Activated T-cell treated with anti-CD3 and anti-CD28 coated beads, Interleukin-2, amount 50 U/mL, for 24 hours (primary cell): ENCODE results near the gene FRMPD1.

Source experiments
- DNase-seq: peaks from one replicate; pipeline ENCODE4 v3.0.0-alpha.2; 2020
- H3K27ac Mint-ChIP-seq: 2 replicates; pipeline ENCODE4 v1.8.0; 2020; ENCODE audit warnings: mild to moderate bottlenecking, mixed read lengths
- H3K27me3 Mint-ChIP-seq: 2 replicates; pipeline ENCODE4 v1.8.0; 2020; ENCODE audit warnings: mixed read lengths
- H3K36me3 Mint-ChIP-seq: 2 replicates; pipeline ENCODE4 v1.8.0; 2020; ENCODE audit warnings: low read depth, mixed read lengths
- H3K4me1 Mint-ChIP-seq: 2 replicates; pipeline ENCODE4 v1.8.0; 2020; ENCODE audit warnings: low read depth, mixed read lengths
- H3K4me3 Mint-ChIP-seq: 2 replicates; pipeline ENCODE4 v1.8.0; 2020; ENCODE audit warnings: mild to moderate bottlenecking, moderate library complexity, mixed read lengths
- H3K9me3 Mint-ChIP-seq: 2 replicates; pipeline ENCODE4 v1.8.0; 2020; ENCODE audit warnings: mixed read lengths

FRMPD1 gene

DNA sequence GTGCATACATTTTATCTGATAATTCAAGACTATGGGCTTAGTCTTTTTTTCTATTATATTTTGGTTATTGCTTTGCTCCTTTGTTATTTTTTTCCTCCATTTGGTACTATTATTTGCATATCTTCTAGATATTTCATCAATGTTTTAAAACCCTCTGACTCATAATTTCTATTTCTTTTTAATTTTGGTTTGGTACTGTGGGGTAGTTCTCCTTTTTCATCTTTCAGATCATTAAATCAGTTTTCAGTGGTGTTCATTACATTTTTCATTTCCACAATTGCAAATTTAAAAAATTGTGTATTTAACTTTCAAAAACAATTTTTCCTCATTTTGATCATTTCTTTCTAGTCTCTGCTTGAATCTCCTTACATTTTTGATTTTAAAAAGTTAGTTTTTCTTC lies 7.5 kb upstream of the FRMPD1 start:
- H3K9me3 Mint-ChIP-seq: no peaks in the 10 kb centered on the region

DNA sequence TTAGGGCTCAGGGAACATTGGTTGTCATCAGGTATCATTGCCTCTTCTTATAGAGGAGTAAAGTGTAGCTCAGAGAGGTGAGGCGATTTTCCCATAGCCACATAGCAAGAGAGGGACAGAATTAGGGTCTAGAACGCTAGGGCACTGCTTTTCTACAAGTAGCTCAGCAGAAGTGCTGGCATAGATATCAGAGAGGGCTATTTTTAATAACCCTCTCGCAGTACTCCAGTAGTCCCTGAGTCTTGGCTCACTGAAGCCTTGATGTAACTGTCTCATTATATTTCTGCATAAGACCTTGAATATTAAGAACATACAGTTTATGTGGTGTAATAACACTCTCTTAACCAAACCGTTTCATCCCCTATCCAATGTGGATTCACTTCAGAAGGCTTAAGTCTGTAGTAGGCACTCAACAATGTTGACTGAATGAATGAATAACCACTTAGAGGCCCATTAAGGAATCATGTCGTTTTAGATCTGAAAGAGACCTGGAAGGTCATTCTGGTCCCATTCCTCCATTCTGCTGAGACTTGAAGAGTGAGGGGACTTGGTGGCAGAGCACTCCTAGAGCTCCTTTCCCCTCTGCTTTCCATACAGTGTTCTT lies 4.7 kb upstream of the FRMPD1 start:
- DNase-seq: no peak
- no peaks in the 10 kb centered on the region for H3K36me3 Mint-ChIP-seq
- H3K4me1 Mint-ChIP-seq: peaks cover 4% of the 10 kb centered on the region
- H3K4me3 Mint-ChIP-seq: no peak overlapping the region
- no peak overlapping the region for H3K27ac Mint-ChIP-seq
- peaks cover 55% of the 10 kb centered on the region for H3K27me3 Mint-ChIP-seq
- H3K9me3 Mint-ChIP-seq: no peaks in the 10 kb centered on the region

More for the DNA sequence above, 7.5 kb upstream of the FRMPD1 start:
- Mint-ChIP-seq H3K36me3 (no peaks in the 10 kb centered on the region), H3K4me1 (no peaks in the 10 kb centered on the region), H3K27ac (no peak overlapping the region), H3K27me3 (peaks cover 42% of the 10 kb centered on the region), H3K4me3 (no peak overlapping the region)
- no peak for DNase-seq

DNA sequence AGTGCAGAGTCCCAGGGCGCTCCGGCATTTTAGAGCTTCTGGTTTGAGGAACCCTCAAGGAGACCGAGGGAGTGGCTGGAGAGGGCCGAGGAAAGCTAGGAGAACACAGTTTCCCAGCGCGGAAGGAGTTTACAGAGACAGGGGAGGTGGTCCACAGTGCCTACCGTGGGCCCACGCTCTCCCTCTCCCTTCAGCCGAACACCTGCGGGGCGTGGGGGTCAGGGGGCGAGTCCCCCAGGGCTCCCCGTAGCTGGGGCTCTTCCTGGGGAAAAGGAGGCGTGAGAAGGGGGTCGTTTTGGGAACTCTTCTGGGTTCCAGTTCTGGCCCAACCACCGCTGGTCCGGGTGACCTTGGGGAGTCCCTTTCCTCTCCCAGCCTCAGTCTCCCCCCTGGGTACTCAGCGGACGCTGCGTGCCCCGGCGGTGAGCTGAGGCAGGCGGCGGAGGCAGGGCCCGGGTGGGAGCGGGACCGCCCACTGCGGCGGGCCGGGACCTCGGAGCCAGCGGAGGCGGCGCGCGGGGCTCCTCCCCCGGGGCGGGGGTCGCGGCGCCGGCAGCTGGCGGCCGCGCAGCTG lies 368 bp upstream of the FRMPD1 start:
- Mint-ChIP-seq H3K27me3 (peaks cover 76% of the 10 kb centered on the region), H3K9me3 (no peaks in the 10 kb centered on the region), H3K4me3 (peak overlapping the region; percentile 50), H3K36me3 (no peaks in the 10 kb centered on the region), H3K27ac (no peak overlapping the region), H3K4me1 (peaks cover 11% of the 10 kb centered on the region)
- no peak for DNase-seq

DNA sequence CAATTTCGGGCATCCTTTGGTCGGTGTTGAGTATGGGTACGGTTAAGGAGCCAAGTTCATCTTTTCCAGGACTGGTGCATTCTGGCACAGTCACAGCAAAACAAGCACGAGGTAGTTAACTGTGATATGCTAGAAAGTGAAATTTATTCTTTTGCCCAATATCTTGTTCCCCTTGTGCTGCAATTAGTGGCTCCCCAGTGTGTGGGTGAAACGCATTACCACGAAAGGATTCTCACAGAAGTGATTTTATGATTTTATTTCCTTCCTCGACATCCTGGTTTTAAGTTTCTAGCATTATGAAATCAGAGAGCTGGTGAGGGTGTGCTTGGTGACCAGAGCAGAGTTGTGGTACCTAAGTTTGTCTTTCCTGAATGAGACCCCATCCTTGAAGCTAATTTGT lies 1.5 kb downstream of the FRMPD1 start:
- Mint-ChIP-seq H3K27me3 (peaks cover 70% of the 10 kb centered on the region), H3K27ac (no peak overlapping the region), H3K4me3 (no peak overlapping the region), H3K9me3 (no peaks in the 10 kb centered on the region), H3K36me3 (no peaks in the 10 kb centered on the region), H3K4me1 (peaks cover 11% of the 10 kb centered on the region)
- DNase-seq: no peak

DNA sequence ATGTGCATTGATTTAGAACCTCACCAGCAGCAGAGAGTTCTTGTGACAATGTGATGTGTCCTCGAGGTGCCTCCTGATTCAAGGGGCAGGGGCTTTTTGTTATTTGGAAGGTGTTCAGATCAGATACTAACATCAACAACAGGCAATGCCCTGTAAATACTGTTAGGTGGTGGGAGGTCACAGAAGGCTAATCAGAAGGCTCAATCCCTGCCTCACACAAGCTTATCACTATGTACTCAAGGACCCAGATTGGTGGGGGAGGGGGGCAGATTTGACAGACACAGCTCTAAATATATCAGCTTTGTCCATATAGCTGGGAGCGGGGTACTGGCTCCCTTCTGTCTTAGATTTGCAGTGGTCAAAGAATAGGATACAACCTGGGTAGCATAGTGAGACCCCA lies 2.6 kb downstream of the FRMPD1 start:
- Mint-ChIP-seq H3K27ac (no peak overlapping the region), H3K27me3 (peaks cover 73% of the 10 kb centered on the region)
- no peak for DNase-seq

GRCh38 chr9:37656936-37657335 lies 6.2 kb downstream of the FRMPD1 start:
- no peaks in the 10 kb centered on the region for H3K9me3 Mint-ChIP-seq
- no peak for DNase-seq
- H3K4me1 Mint-ChIP-seq: no peaks in the 10 kb centered on the region
- H3K27me3 Mint-ChIP-seq: peaks cover 56% of the 10 kb centered on the region
- H3K36me3 Mint-ChIP-seq: no peaks in the 10 kb centered on the region
- no peak overlapping the region for H3K4me3 Mint-ChIP-seq
- H3K27ac Mint-ChIP-seq: no peak overlapping the region

More for the DNA sequence above, 2.6 kb downstream of the FRMPD1 start:
- H3K4me3 Mint-ChIP-seq: no peak overlapping the region
- H3K4me1 Mint-ChIP-seq: peaks cover 11% of the 10 kb centered on the region
- no peaks in the 10 kb centered on the region for H3K9me3 Mint-ChIP-seq
- H3K36me3 Mint-ChIP-seq: no peaks in the 10 kb centered on the region

DNA sequence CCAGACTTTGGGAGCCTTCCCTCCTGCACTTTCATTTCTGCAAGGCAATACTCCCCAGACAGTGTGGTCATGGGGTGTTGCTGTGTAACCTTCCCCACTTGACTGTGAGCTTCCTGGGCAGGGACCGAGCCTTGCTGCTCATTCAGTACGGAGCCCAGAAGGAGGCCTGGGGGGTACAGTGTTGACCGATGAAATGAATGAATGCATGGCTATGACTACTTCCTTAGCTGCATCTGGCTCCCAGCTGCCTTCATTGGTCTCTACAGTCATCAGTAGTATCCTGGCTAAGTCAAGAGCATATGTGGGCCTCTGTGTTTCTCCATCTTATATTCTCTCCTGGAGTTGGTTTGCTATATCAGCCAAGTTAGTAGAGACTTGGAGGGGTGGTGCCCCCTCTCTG lies 9.9 kb downstream of the FRMPD1 start:
- Mint-ChIP-seq H3K4me1 (no peaks in the 10 kb centered on the region), H3K9me3 (no peaks in the 10 kb centered on the region), H3K27me3 (peaks cover 35% of the 10 kb centered on the region), H3K36me3 (no peaks in the 10 kb centered on the region), H3K27ac (no peak overlapping the region), H3K4me3 (no peak overlapping the region)
- DNase-seq: no peak

DNA sequence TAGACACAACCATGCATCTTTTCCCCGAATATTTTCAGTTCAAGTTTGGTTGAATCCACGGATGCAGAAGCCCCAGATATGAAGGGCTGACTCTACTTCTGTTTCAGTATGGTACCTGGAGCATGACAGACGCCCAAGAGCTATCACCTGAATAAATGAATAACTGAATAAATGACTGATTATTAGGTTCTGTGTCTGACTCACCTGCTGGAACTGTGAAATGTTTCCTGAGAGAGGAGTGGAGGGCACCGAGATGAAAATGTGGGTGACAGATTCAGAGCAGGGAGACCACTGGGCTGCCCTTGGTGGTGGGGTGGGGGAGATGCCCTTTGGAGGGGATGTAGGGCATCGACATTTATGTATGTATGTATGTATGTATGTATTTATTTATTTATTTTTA lies 13.2 kb downstream of the FRMPD1 start:
- H3K27me3 Mint-ChIP-seq: peaks cover 38% of the 10 kb centered on the region
- H3K36me3 Mint-ChIP-seq: no peaks in the 10 kb centered on the region
- no peak for DNase-seq
- no peak overlapping the region for H3K4me3 Mint-ChIP-seq
- H3K9me3 Mint-ChIP-seq: no peaks in the 10 kb centered on the region
- H3K4me1 Mint-ChIP-seq: no peaks in the 10 kb centered on the region
- H3K27ac Mint-ChIP-seq: no peak overlapping the region

DNA sequence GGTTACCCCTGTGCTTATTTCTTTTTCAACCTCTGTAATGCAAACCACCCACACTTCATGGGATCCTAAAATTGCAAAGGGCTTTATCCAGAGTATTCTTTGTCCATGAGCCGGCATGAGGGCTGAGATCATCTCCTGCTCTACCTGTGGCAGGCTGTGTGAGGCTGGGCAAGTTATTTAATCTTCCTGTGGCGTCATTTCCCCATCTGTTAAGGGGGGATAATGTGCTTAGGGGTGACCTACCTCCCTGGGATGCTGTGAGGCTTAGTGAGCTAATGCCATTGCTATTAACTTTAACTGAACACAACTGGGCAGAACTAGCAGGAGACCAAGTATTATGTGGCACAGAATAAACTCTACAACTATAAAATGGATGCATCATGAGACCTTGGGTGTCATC lies 17.0 kb downstream of the FRMPD1 start:
- Mint-ChIP-seq H3K27ac (no peak overlapping the region), H3K9me3 (no peaks in the 10 kb centered on the region), H3K4me1 (no peaks in the 10 kb centered on the region), H3K4me3 (no peak overlapping the region), H3K36me3 (no peaks in the 10 kb centered on the region), H3K27me3 (peaks cover 51% of the 10 kb centered on the region)
- DNase-seq: no peak

GRCh38 chr9:37668116-37668601 lies 17.4 kb downstream of the FRMPD1 start:
- peaks cover 51% of the 10 kb centered on the region for H3K27me3 Mint-ChIP-seq

GRCh38 chr9:37669232-37669631 lies 18.5 kb downstream of the FRMPD1 start:
- Mint-ChIP-seq H3K36me3 (no peaks in the 10 kb centered on the region), H3K27ac (no peak overlapping the region), H3K4me1 (no peaks in the 10 kb centered on the region), H3K27me3 (peaks cover 51% of the 10 kb centered on the region), H3K9me3 (no peaks in the 10 kb centered on the region), H3K4me3 (no peak overlapping the region)
- no peak for DNase-seq

More at GRCh38 chr9:37668116-37668601, 17.4 kb downstream of the FRMPD1 start:
- Mint-ChIP-seq H3K27ac (no peak overlapping the region), H3K36me3 (no peaks in the 10 kb centered on the region), H3K4me1 (no peaks in the 10 kb centered on the region), H3K4me3 (no peak overlapping the region), H3K9me3 (no peaks in the 10 kb centered on the region)
- no peak for DNase-seq

DNA sequence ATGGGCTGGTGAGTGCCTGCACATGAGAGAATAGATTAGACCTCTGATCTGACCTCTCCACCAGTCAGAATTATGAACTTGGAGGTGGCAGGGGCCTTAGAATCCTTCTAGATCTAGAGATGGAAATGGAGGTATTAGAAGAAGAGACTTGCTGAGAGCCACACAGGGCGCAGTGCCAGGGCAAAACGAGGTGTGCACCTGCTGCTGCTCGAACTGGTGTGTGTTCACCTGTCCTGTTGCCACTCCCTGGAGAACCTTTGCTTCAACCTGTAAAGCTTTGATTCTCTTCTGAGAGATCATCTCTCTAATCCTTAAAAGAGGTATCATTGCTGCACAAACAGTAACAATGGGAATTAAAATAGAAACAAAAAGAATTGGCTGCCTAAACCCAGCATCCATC lies 24.9 kb downstream of the FRMPD1 start:
- H3K27ac Mint-ChIP-seq: no peak overlapping the region
- H3K9me3 Mint-ChIP-seq: no peaks in the 10 kb centered on the region
- H3K27me3 Mint-ChIP-seq: peaks cover 24% of the 10 kb centered on the region
- no peak overlapping the region for H3K4me3 Mint-ChIP-seq
- no peak for DNase-seq
- no peaks in the 10 kb centered on the region for H3K4me1 Mint-ChIP-seq
- no peaks in the 10 kb centered on the region for H3K36me3 Mint-ChIP-seq

DNA sequence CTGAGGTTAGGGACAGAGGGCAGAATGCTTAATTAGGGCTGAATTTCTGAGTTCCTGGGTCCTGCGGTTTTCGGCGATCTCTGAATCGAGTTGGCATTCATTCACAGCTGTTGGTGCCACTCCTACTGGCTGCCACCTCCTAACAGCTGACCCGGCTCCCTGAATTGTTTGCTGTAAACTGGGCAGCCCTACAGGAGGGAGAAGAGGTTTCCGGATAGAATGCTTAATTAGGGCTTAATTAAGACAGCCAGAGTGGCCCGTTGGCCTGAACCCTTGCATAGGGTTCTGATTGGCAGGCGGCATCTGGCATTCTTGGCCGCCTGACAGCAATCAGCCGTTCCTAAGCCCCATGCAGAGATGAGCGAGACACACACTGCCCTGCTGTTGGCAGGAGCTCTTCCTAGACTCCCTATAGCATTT lies 25.7 kb downstream of the FRMPD1 start:
- no peak for DNase-seq
- Mint-ChIP-seq H3K27ac (no peak overlapping the region), H3K27me3 (peaks cover 25% of the 10 kb centered on the region), H3K36me3 (no peaks in the 10 kb centered on the region), H3K9me3 (no peaks in the 10 kb centered on the region), H3K4me3 (no peak overlapping the region), H3K4me1 (no peaks in the 10 kb centered on the region)

DNA sequence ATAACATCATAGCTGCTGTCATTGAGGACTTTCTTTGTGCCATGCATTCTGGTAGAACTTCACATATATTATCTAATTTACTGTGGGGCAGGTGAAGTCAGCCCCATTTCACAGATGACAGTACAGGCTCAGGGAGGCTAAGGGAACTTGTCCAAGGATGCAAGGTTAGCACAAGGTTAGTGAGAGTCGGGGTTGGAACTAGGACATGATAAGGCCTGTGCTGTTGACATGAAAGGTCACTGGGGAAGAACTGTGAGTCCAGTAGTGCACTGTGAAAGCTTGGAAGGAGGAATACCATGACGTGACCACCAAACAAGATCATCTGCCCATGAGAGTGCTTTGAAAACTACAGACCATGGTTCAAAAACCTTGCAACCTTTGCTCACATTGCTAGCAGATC lies 26.7 kb downstream of the FRMPD1 start:
- no peaks in the 10 kb centered on the region for H3K9me3 Mint-ChIP-seq
- H3K36me3 Mint-ChIP-seq: no peaks in the 10 kb centered on the region
- no peak for DNase-seq
- H3K4me3 Mint-ChIP-seq: no peak overlapping the region
- no peaks in the 10 kb centered on the region for H3K4me1 Mint-ChIP-seq
- no peak overlapping the region for H3K27ac Mint-ChIP-seq
- peaks cover 30% of the 10 kb centered on the region for H3K27me3 Mint-ChIP-seq

GRCh38 chr9:37678789-37679273 lies 28.1 kb downstream of the FRMPD1 start:
- H3K4me1 Mint-ChIP-seq: no peaks in the 10 kb centered on the region
- DNase-seq: no peak
- peaks cover 43% of the 10 kb centered on the region for H3K27me3 Mint-ChIP-seq
- H3K9me3 Mint-ChIP-seq: no peaks in the 10 kb centered on the region
- H3K36me3 Mint-ChIP-seq: no peaks in the 10 kb centered on the region
- H3K4me3 Mint-ChIP-seq: no peak overlapping the region
- no peak overlapping the region for H3K27ac Mint-ChIP-seq
